Measurements from ENCODE around the gene CLCF1.

DNA sequence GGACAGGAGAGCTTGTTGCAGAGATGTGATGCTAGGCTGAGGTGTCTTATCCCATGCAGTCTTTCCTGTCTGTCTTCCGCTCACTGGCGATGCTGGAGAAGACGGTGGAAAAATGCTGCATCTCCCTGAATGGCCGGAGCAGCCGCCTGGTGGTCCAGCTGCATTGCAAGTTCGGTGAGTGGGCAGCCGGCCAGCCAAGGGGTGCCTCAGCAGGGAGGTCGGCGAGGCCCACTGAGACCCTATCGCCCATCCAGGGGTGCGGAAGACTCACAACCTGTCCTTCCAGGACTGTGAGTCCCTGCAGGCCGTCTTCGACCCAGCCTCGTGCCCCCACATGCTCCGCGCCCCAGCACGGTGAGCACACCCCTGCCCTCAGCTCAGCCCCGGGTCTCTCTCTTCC is 20.0 kb upstream of the CLCF1 start:
- TF ChIP-seq POLR2AphosphoS5 (IDR thresholded peaks at IDR 0.05) (no peak), RAD21 (conservative IDR thresholded peaks at IDR 0.05) (no peak), EZH2 (IDR thresholded peaks at IDR 0.05; ENCODE audit: borderline replicate concordance, insufficient read depth, low read length, poor library complexity, severe bottlenecking) (no peak)
- TF ChIP-seq, protein P1, sequence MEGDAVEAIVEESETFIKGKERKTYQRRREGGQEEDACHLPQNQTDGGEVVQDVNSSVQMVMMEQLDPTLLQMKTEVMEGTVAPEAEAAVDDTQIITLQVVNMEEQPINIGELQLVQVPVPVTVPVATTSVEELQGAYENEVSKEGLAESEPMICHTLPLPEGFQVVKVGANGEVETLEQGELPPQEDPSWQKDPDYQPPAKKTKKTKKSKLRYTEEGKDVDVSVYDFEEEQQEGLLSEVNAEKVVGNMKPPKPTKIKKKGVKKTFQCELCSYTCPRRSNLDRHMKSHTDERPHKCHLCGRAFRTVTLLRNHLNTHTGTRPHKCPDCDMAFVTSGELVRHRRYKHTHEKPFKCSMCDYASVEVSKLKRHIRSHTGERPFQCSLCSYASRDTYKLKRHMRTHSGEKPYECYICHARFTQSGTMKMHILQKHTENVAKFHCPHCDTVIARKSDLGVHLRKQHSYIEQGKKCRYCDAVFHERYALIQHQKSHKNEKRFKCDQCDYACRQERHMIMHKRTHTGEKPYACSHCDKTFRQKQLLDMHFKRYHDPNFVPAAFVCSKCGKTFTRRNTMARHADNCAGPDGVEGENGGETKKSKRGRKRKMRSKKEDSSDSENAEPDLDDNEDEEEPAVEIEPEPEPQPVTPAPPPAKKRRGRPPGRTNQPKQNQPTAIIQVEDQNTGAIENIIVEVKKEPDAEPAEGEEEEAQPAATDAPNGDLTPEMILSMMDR (IDR thresholded peaks at IDR 0.05; ENCODE audit: poor library complexity, severe bottlenecking), result no peak

All from neural cell (in vitro differentiated cells).